ENCODE measurements around the gene JAZF1. TPM values are rescaled to one million over a fixed set of nuclear protein-coding genes. Genes with fewer than 3 reads are reported as not detected.

JAZF1 gene
- total RNA-seq, 8 experiments from 2014 or later: 6.5 to 68.8 (median 17.6) TPM

DNA sequence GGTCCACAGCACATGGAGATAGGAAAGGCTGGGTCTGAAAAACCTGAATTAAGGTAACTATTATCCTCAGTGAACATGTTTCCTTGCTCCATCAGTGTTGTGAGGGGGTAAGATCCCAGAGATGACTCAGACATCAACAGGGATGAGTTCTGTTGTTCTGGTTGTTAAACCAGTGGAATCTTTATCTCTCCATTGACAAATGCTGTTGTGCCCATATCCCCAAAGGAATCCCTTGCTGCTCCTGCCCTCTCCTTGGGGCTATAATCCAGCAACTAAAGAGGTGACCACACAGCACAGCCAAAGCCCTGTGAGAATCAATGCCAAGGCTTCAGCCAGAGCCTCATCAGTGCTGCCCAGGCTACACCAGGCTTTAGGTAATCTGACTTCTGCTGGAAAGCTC, 113.4 kb downstream of the JAZF1 start:
- ATAC-seq (replicated peaks in 6 of 8): no peak
- in situ Hi-C loops (cut with MboI; ENCODE audit: low pct_unique_long_range_greater_than_20kb in 2 of 9, low sequenced_read_pairs in 9 of 9, unreplicated experiment in 9 of 9): loop anchor here in 1 of 9 experiments (25.0 kb wide), 1 partner anchor 880 kb away; the partner anchor contains the start of gene HOXA11
- Histone ChIP-seq H3K4me3 (no peak overlapping the region), H3K4me1 (replicated peaks in 1 of 2) (peaks cover 9 to 10% of the 10 kb centered on the region in 2 donors), H3K27ac (no peak overlapping the region)

DNA sequence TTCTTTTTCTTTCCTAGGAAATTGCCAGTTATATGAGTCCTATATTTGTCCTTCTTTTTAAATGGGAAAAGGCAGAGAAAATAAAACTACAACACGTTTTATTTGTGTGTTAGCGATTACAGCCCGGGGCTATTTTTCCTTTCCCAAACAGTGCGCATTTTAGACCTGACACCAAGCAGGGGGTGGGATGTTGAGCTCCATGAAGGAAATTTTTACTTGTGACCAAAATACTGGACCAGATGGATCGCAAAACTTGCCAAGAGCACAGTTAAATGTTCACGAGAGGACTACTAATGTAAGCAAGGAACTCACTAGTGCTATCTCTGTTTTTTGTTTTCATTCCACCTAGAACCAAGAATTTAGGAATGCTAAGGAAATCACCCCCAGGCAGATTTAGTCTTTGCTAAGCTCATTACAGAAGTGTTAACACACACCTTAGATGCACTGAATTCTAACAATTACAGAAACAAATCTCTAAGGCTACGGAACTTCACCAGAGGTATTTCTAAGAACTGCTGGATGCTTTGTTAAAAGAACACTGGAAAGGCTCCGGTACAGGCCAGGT, 114.8 kb downstream of the JAZF1 start:
- ATAC-seq (replicated peaks in 6 of 8): no peak
- H3K4me1 ChIP-seq (replicated peaks in 1 of 2): peaks cover 9 to 21% of the 10 kb centered on the region in 2 donors
- no peak overlapping the region for H3K27ac ChIP-seq
- in situ Hi-C loops (cut with MboI; ENCODE audit: low pct_unique_long_range_greater_than_20kb in 2 of 9, low sequenced_read_pairs in 9 of 9, unreplicated experiment in 9 of 9): loop anchor here in 1 of 9 experiments (25.0 kb wide), 1 partner anchor 879 kb away; the partner anchor contains the start of gene HOXA11
- H3K4me3 ChIP-seq: no peak overlapping the region
- 32 to 98% (median 76%) methylated on average over 1 to 7 of the region's 8 CpGs for WGBS, 10 experiments

DNA sequence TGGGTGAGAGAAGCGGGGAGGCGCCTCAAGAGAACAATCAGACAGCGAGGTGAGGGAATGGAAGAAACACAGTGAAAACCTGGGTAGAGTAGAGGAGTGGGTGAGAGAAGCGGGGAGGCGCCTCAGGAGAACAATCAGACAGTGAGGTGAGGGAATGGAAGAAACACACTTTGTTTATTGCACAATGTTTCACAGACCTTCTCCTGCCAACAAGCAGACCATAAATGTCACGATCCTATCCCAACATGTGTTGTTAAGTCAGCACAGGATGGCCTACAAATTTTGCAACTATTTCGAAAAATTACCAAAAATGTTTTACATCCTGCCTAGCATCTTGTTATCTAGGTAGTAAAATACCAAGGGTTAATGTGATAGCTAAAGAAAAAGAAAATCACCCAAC, 115.3 kb downstream of the JAZF1 start:
- no peak for ATAC-seq (replicated peaks in 6 of 8)
- no peak overlapping the region for H3K27ac ChIP-seq
- peaks cover 9 to 24% of the 10 kb centered on the region in 2 donors for H3K4me1 ChIP-seq (replicated peaks in 1 of 2)
- 17 to 100% (median 85%) methylated on average over 1 to 7 of the region's 7 CpGs; no CpG with 5 or more reads in 1 of the 10 experiments for WGBS, 10 experiments
- H3K4me3 ChIP-seq: no peak overlapping the region
- in situ Hi-C loops (cut with MboI; ENCODE audit: low pct_unique_long_range_greater_than_20kb in 2 of 9, low sequenced_read_pairs in 9 of 9, unreplicated experiment in 9 of 9): loop anchor here in 1 of 9 experiments (25.0 kb wide), 1 partner anchor 878 kb away; the partner anchor contains the start of gene HOXA11

DNA sequence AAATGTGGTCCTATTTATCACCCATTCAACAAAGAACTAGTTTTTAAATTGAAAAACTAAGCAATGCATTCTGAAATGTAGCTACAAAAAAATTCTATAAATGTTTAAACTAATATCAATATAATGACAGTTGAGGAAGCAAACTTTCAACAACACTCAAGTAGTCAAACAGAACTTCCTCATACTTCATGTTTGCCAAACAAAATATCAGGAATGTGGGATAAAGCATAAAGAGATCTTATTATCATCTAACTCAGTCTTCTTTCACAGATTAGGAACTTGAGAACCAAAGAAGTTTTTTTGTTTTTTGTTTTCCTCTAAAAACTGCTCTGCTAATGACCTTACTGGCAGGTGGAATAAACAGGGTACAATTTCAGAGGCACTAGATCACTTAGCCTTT, 116.2 kb downstream of the JAZF1 start:
- in situ Hi-C loops (cut with MboI; ENCODE audit: low pct_unique_long_range_greater_than_20kb in 2 of 9, low sequenced_read_pairs in 9 of 9, unreplicated experiment in 9 of 9): loop anchor here in 1 of 9 experiments (25.0 kb wide), 1 partner anchor 877 kb away; the partner anchor contains the start of gene HOXA11
- peaks cover 9 to 26% of the 10 kb centered on the region in 2 donors for H3K4me1 ChIP-seq (replicated peaks in 1 of 2)
- H3K27ac ChIP-seq: no peak overlapping the region
- no peak overlapping the region for H3K4me3 ChIP-seq
- no peak for ATAC-seq (replicated peaks in 6 of 8)

DNA sequence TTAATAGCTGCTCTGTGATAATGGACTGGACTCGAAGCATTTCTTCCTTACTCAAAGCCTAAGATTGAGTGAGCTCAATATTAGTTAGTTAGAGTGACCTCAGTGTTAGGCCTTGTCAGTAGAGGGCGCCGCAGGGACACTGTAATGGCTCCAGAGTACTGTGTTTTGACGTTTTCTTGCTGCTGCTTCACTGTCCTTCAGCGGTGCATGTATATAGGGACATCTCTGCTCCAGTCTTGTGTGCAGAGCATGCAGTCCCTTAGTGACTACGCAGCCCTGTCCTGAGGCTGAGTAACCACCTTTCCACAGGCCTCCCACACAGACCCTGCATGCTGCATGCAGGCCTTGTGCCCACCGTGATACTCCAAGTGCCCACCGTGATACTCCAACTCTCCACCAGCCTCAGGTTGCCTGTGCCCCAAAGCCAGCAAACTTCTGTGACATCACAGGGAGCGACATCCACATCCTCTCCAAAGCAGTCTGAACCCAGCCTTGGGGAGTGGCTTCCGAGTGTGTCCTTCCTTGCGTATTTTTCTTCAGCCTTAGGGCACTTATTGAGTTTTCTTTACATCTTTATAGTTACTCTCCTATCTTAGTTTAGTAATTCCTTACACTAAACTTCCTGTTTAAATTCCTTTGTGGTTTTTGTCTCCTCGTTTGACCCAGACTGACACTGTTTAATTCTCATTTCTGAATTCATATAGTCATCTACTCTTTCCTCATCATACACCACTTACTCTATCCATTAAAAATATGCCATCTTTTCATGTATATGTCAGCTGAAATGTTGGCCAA, 118.2 kb downstream of the JAZF1 start:
- no peak overlapping the region for H3K27ac ChIP-seq
- no peak overlapping the region for H3K4me3 ChIP-seq
- peak; percentile 78 to 100 (median 98) for ATAC-seq (replicated peaks in 6 of 8)
- peaks cover 0 to 16% of the 10 kb centered on the region in 2 donors for H3K4me1 ChIP-seq (replicated peaks in 1 of 2)
- 17 to 85% (median 66%) methylated on average over 1 to 10 of the region's 12 CpGs for WGBS, 10 experiments
- in situ Hi-C loops (cut with MboI; ENCODE audit: low pct_unique_long_range_greater_than_20kb in 2 of 9, low sequenced_read_pairs in 9 of 9, unreplicated experiment in 9 of 9): loop anchor here in 1 of 9 experiments (25.0 kb wide), 1 partner anchor 875 kb away; the partner anchor contains the start of gene HOXA11

DNA sequence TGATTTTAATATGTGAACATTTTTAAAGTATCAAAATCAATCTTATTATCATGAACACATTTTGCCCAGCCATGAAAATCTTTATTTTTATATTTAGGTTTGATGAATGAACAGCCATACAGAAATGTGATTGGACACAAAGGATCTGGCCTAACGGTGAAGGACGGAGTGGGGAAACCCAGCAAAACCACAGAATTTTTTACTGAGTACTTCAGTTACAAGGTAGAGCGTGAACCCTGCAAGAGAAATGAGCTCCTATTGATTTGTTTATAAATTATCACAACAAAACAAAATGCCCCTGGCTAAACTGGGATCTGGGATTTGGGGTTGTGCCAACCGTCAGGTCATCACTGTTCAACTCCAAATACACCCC, 118.8 kb downstream of the JAZF1 start:
- Histone ChIP-seq H3K27ac (no peak overlapping the region), H3K4me1 (replicated peaks in 1 of 2) (peaks cover 0 to 16% of the 10 kb centered on the region in 2 donors), H3K4me3 (no peak overlapping the region)
- in situ Hi-C loops (cut with MboI; ENCODE audit: low pct_unique_long_range_greater_than_20kb in 2 of 9, low sequenced_read_pairs in 9 of 9, unreplicated experiment in 9 of 9): loop anchor here in 1 of 9 experiments (25.0 kb wide), 1 partner anchor 875 kb away; the partner anchor contains the start of gene HOXA11
- ATAC-seq (replicated peaks in 6 of 8): no peak
- 52 to 100% (median 81%) methylated on average over 1 to 4 of the region's 4 CpGs for WGBS, 10 experiments

DNA sequence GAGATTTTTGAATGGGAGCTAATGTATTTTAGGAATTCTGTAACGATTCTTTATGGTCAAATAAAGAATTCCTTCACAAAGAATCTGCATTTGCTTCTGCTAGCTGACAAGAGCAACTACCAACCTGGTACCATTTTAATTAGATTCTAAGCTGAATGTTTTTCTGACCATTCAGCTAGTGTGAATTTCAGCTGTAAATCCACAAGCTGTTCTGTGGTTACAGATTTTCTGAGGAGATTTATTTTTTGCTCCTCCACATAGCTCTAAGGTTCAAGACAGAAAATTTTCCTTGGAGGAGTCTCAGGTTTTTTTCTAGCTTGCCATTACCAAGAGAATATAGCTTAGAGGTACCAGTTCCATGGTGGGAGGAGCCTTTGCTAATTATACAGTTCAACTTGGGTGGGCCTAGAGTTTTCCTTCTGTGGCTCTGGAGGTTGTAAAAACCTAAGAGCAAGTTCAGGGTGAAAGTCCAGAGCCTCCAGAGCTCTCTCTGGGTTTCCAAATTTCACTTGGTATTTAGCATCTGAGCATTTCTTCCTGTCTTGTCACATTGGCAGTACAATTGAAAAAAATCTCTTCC, 120.1 kb downstream of the JAZF1 start:
- in situ Hi-C loops (cut with MboI; ENCODE audit: low pct_unique_long_range_greater_than_20kb in 2 of 9, low sequenced_read_pairs in 9 of 9, unreplicated experiment in 9 of 9): loop anchor here in 1 of 9 experiments (25.0 kb wide), 1 partner anchor 873 kb away; the partner anchor contains the start of gene HOXA11
- WGBS, 10 experiments: 0 to 85% (median 50%) methylated on average over 1 of the region's 1 CpG; no CpG with 5 or more reads in 1 of the 10 experiments
- Histone ChIP-seq H3K4me1 (replicated peaks in 1 of 2) (peaks cover 0 to 26% of the 10 kb centered on the region in 2 donors), H3K4me3 (no peak overlapping the region), H3K27ac (no peak overlapping the region)
- ATAC-seq (replicated peaks in 6 of 8): no peak

DNA sequence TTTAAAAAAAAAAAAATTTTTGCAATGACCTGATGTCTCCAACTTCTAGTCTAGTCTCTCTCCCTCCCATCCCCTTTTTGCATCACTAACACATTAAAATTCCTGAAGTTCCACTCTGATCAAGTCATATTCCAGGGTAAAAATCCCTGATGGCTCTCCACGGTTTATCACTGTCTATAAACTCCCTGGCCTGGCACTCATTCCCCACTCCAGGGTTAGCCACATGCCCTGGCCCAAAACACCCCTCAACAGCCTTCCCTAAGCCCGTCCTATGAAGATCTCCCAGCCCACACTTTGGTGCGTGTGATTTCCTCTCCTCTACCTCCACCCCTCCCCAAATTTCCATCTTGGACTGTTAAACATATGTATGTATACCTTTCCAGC, 125.4 kb downstream of the JAZF1 start:
- ATAC-seq (replicated peaks in 6 of 8): peak in 2 of 8 experiments; percentile 34 to 49
- Histone ChIP-seq H3K27ac (no peak overlapping the region), H3K4me1 (replicated peaks in 1 of 2) (peaks cover 0 to 23% of the 10 kb centered on the region in 2 donors), H3K4me3 (no peak overlapping the region)
- in situ Hi-C loops (cut with MboI; ENCODE audit: low pct_unique_long_range_greater_than_20kb in 2 of 9, low sequenced_read_pairs in 9 of 9, unreplicated experiment in 9 of 9): loop anchor here in 1 of 9 experiments (25.0 kb wide), 1 partner anchor 868 kb away; the partner anchor contains the start of gene HOXA11
- WGBS, 10 experiments: 0 to 100% (median 91%) methylated on average over 1 to 3 of the region's 3 CpGs; no CpG with 5 or more reads in 1 of the 10 experiments

DNA sequence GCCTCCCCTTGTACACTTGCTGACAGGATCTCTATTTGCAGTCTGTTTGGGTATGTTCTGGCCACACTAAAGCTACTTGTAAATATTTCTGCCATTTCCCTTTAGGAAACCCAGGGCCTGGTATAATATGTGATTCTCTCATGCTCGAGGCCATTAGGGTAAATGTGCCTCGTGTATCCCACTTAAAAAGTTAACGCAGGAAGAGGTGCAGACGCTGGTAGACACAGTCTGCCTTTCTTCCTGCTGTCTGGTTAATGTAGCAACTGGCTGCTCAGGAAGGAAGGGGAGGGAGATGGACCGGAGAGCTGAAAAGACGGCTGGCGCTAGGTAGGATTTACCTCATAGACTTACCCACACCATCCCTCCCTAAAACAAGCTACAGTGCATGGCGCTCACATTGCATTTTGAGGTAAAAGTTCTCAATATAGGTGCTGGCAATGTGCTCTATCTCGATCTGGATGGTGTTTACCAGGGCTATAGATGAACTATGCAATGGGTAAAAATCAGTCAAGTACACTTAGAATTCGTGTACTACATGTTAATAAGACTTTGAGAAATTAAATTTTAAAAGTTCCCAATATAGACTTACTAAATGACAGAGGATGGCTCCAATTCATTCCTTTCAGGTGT, 125.9 kb downstream of the JAZF1 start:
- in situ Hi-C loops (cut with MboI; ENCODE audit: low pct_unique_long_range_greater_than_20kb in 2 of 9, low sequenced_read_pairs in 9 of 9, unreplicated experiment in 9 of 9): loop anchor here in 1 of 9 experiments (25.0 kb wide), 1 partner anchor 867 kb away; the partner anchor contains the start of gene HOXA11
- WGBS, 10 experiments: 57 to 100% (median 84%) methylated on average over 2 to 8 of the region's 10 CpGs; no CpG with 5 or more reads in 1 of the 10 experiments
- no peak for ATAC-seq (replicated peaks in 6 of 8)

DNA sequence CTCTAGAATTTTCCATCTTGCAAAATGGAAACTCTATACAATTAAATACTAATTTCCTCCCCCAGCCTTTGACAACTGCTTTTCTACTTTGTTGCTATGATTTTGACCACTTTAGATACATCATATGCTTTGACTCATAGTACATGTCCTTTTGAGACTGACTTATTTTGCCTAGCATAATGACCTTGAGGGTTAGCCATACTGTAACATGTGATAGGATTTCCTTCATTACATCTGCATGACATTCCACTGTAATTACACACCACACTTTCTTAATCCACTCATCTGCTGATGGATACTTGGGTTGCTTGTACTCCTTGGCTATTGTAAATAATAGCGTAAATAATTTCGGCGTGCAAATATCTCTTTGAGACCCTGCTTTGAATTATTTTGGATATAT, 127.7 kb downstream of the JAZF1 start:
- no peak overlapping the region for H3K4me3 ChIP-seq
- peak in 2 of 8 experiments; percentile 36 to 65 for ATAC-seq (replicated peaks in 6 of 8)
- peaks cover 0 to 22% of the 10 kb centered on the region in 2 donors for H3K4me1 ChIP-seq (replicated peaks in 1 of 2)
- H3K27ac ChIP-seq: no peak overlapping the region
- in situ Hi-C loops (cut with MboI; ENCODE audit: low pct_unique_long_range_greater_than_20kb in 2 of 9, low sequenced_read_pairs in 9 of 9, unreplicated experiment in 9 of 9): loop anchor here in 1 of 9 experiments (25.0 kb wide), 1 partner anchor 866 kb away; the partner anchor contains the start of gene HOXA11
- WGBS, 10 experiments: 44 to 100% (median 97%) methylated on average over 1 to 3 of the region's 3 CpGs; no CpG with 5 or more reads in 1 of the 10 experiments

More for the DNA sequence above, 125.9 kb downstream of the JAZF1 start:
- H3K4me3 ChIP-seq: no peak overlapping the region
- no peak overlapping the region for H3K27ac ChIP-seq
- peaks cover 0 to 22% of the 10 kb centered on the region in 2 donors for H3K4me1 ChIP-seq (replicated peaks in 1 of 2)

DNA sequence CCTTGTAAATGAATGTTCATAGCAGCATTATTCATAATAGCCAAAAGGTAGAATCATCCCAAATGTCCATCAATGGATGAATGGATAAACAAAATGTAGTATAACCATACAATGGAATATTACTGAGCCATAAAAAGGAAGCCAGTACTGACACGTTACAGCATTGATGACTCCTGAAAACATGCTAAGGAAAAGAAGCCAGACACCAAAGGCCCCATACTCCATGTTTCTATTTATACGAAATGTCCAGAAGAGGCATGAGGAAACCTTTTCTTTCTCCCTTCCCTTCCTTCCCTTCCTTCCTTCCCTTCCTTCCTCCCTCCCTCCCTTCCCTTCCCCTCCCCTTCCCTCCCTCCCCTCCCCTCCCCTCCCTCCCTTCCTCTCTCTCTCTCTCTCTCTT, 131.9 kb downstream of the JAZF1 start:
- Histone ChIP-seq H3K4me1 (replicated peaks in 1 of 2) (peaks cover 0 to 19% of the 10 kb centered on the region in 2 donors), H3K4me3 (no peak overlapping the region), H3K27ac (no peak overlapping the region)
- 80 to 100% (median 95%) methylated on average over 1 to 2 of the region's 2 CpGs; no CpG with 5 or more reads in 5 of the 10 experiments for WGBS, 10 experiments
- in situ Hi-C loops (cut with MboI; ENCODE audit: low pct_unique_long_range_greater_than_20kb in 2 of 9, low sequenced_read_pairs in 9 of 9, unreplicated experiment in 9 of 9): no loop called here
- no peak for ATAC-seq (replicated peaks in 6 of 8)

DNA sequence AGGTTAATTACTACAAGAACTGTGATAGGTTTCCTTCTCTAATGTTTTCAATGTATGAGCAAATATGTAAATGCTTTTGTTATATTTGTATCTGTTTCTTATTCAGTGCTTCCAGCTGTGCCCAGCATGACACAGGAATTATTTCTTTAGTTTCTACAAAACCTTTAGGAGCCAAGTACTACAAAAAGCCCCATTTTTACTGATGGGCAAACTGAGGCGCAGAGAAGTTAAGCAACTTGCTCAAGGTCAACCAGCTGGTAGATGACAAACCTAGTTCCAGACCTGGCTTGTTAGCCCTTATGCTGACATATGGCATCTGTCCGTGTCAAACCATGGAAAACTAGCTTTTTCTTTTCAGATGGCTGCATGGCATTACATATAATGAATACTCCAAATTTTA, 134.6 kb downstream of the JAZF1 start:
- H3K4me1 ChIP-seq (replicated peaks in 1 of 2): peaks cover 0 to 8% of the 10 kb centered on the region in 2 donors
- no peak for ATAC-seq (replicated peaks in 6 of 8)
- H3K4me3 ChIP-seq: no peak overlapping the region
- in situ Hi-C loops (cut with MboI; ENCODE audit: low pct_unique_long_range_greater_than_20kb in 2 of 9, low sequenced_read_pairs in 9 of 9, unreplicated experiment in 9 of 9): no loop called here
- WGBS, 10 experiments: 56 to 100% (median 98%) methylated on average over 1 to 2 of the region's 2 CpGs; no CpG with 5 or more reads in 2 of the 10 experiments
- no peak overlapping the region for H3K27ac ChIP-seq
